K562 (cell line): ENCODE results near the gene RHBDD1. TPM values are rescaled to one million over a fixed set of nuclear protein-coding genes. Genes with fewer than 3 reads are reported as not detected.

Experiments
- FOXP1 ChIP-seq: sonication (generic); formaldehyde crosslinking; IDR thresholded peaks from 2 replicates; pipeline ENCODE4 v1.8.0; 2022; ENCODE audit warnings: mild to moderate bottlenecking, missing genetic modification reagents
- HDAC6 ChIP-seq: IDR thresholded peaks from 2 replicates; pipeline ENCODE4 v1.6.1; 2012; ENCODE audit warnings: low read depth, mild to moderate bottlenecking, control low read depth, inconsistent platforms, low read length, moderate library complexity
- JUNB ChIP-seq: fragments of 450-650 bp; formaldehyde crosslinking; conservative IDR thresholded peaks from 2 replicates; pipeline ENCODE4 v1.4.0; 2020; ENCODE audit warnings: mild to moderate bottlenecking
- RBM22 ChIP-seq: fragments of 200-400 bp; formaldehyde crosslinking; IDR thresholded peaks from 2 replicates; pipeline ENCODE4 v1.6.1; 2018; ENCODE audit warnings: low read length, low read depth; ENCODE audit not compliant: poor library complexity, severe bottlenecking
- RBM39 ChIP-seq: fragments of 200-400 bp; formaldehyde crosslinking; optimal IDR thresholded peaks from 2 replicates; pipeline ENCODE3; 2018; ENCODE audit warnings: low read depth, low read length
- SUPT5H ChIP-seq: fragments of 450-650 bp; IDR thresholded peaks from 2 replicates; pipeline ENCODE4 v1.6.1; 2016
- TBP ChIP-seq: optimal IDR thresholded peaks from 2 replicates; pipeline ENCODE3; 2011; ENCODE audit warnings: low read depth, low read length, improper control_type of control experiment
- TFAM ChIP-seq: fragments of 250-450 bp; sonication (Bioruptor Pico); conservative IDR thresholded peaks from 2 replicates; pipeline ENCODE4 v1.5.0; 2021; ENCODE audit warnings: mild to moderate bottlenecking, moderate library complexity
- ZNF239 ChIP-seq: fragments of 250-450 bp; sonication (Bioruptor Pico); IDR thresholded peaks from 2 replicates; pipeline ENCODE4 v1.4.0; 2020; ENCODE audit warnings: mild to moderate bottlenecking
- ZNF263 ChIP-seq: sonication (generic); formaldehyde crosslinking; IDR thresholded peaks from 2 replicates; pipeline ENCODE4 v1.8.0; 2022; ENCODE audit warnings: mild to moderate bottlenecking, missing genetic modification reagents, borderline replicate concordance
- ZNF282 ChIP-seq: sonication (generic); formaldehyde crosslinking; IDR thresholded peaks from 2 replicates; pipeline ENCODE4 v1.8.1; 2023; ENCODE audit warnings: missing genetic modification reagents
- ZNF316 ChIP-seq: fragments of 450-650 bp; IDR thresholded peaks from 2 replicates; pipeline ENCODE4 v1.6.1; 2016
- ZSCAN29 ChIP-seq: fragments of 450-650 bp; IDR thresholded peaks from 2 replicates; pipeline ENCODE4 v1.6.1; 2017
- polyA plus RNA-seq, 8 experiments: library from polyadenylated mRNA; depleted of rRNA in 4 of 8; stranded (reverse) in 5 of 8; unstranded in 3 of 8; fragments of >200 nt; fragmentation: Nextera tagmentation in 2 of 8; fragmentation: Illumina TruSeq in 1 of 8; extraction: Ambion mirVana in 2 of 8; extraction: Trizol in 1 of 8; gene quantifications; 2 replicates each; pipeline versions ENCODE4 v1.2.1 to v1.2.3, GENCODE V29; 2011 to 2014; ENCODE audit warnings: inconsistent platforms in 1 of 8, missing spikeins in 1 of 8
- total RNA-seq, 7 experiments: library from RNA; depleted of rRNA in 6 of 7; stranded (reverse); fragments of >200 nt in 6 of 7; fragmentation: Illumina TruSeq in 2 of 7; extraction: Trizol in 2 of 7; gene quantifications; 2 replicates each; pipeline versions ENCODE4 v1.2.1 to v1.2.3, GENCODE V29; 2011 to 2021; ENCODE audit warnings: low replicate concordance in 1 of 7
- TF ChIP-seq, protein P1 (sequence below): fragments of 250-450 bp; sonication (Bioruptor Pico); IDR thresholded peaks from 2 replicates; pipeline ENCODE4 v1.5.0; 2020; ENCODE audit warnings: mild to moderate bottlenecking
- TF ChIP-seq, protein P2 (sequence below): fragments of 250-450 bp; sonication (Bioruptor Pico); IDR thresholded peaks from 2 replicates; pipeline ENCODE4 v1.4.0; 2020
- TF ChIP-seq, protein P3 (sequence below): sonication (generic); IDR thresholded peaks from 2 replicates; pipeline ENCODE4 v1.6.1; 2016
- TF ChIP-seq, protein P4 (sequence below): fragments of 250-450 bp; sonication (Bioruptor Pico); IDR thresholded peaks from 2 replicates; pipeline ENCODE4 v1.5.0; 2020; ENCODE audit warnings: mild to moderate bottlenecking, borderline replicate concordance
- TF ChIP-seq, protein P5 (sequence below): fragments of 250-450 bp; sonication (Bioruptor Pico); IDR thresholded peaks from 2 replicates; pipeline ENCODE4 v1.5.0; 2021; ENCODE audit warnings: mild to moderate bottlenecking, borderline replicate concordance
- TF ChIP-seq, protein P6 (sequence below): fragments of 450-650 bp; IDR thresholded peaks from 2 replicates; pipeline ENCODE4 v1.6.1; 2016

RHBDD1 gene
- total and polyA plus RNA-seq, 9 of the 15 experiments (the other 6 are each of a cell fraction or from before 2014, with no cell fraction given) = 4.8 to 34.8 (median 15.6) TPM

DNA sequence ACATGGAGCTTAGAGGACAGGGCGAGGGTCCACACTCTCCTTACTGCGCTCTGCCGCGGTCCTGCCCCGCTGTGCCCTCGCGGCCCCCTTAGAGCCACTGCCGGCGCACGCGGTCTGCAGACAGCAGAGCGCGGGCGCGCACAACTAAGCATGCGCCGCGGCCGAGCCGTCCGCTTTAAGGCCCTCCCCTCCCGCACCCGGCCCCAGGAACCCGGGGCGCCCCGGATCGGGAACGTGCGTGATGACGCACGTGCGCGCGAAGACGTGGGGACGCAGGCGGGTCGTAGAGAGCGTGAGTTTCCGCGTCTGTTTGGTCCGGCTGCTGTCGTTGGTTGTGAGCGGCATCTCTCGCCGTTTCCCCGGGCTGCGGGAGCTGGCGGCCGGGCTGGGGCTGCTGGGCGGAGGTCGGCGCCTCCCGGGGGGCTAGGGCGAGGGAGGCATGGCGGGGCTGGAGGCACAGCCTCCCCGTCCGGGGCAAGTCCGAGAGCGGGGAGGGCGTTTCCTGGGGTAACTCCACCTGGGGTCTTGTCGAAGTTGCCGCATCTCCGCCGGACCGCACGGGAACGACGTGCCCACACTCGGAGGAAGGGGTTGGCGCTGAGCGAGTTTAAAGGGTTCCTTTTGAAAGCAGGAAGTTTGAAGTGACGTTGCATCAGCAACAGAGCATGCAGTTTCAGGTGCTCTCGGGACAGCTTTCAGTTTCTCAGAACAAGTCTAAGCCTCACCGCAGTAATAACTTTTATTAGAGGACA, at the start of gene RHBDD1 (continued):
- TF ChIP-seq HDAC6 = no peak
- TF ChIP-seq, protein P1, sequence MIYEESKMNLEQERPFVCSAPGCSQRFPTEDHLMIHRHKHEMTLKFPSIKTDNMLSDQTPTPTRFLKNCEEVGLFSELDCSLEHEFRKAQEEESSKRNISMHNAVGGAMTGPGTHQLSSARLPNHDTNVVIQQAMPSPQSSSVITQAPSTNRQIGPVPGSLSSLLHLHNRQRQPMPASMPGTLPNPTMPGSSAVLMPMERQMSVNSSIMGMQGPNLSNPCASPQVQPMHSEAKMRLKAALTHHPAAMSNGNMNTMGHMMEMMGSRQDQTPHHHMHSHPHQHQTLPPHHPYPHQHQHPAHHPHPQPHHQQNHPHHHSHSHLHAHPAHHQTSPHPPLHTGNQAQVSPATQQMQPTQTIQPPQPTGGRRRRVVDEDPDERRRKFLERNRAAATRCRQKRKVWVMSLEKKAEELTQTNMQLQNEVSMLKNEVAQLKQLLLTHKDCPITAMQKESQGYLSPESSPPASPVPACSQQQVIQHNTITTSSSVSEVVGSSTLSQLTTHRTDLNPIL = no peak
- TF ChIP-seq ZNF239 (CRISPR knock-in tag) = no peak
- no peak for TF ChIP-seq ZNF316
- TF ChIP-seq ZNF282 (CRISPR knock-in tag) = 0 out of 2 replicates have a peak, but pooled peaks have one; percentile 43
- peak; percentile 93 for TF ChIP-seq SUPT5H
- TF ChIP-seq ZSCAN29 = no peak
- TF ChIP-seq ZNF263 (CRISPR knock-in tag) = peak; percentile 49; the same call in 1 of the 2 replicates
- TF ChIP-seq TFAM (CRISPR knock-in tag) = no peak
- TF ChIP-seq, protein P2, sequence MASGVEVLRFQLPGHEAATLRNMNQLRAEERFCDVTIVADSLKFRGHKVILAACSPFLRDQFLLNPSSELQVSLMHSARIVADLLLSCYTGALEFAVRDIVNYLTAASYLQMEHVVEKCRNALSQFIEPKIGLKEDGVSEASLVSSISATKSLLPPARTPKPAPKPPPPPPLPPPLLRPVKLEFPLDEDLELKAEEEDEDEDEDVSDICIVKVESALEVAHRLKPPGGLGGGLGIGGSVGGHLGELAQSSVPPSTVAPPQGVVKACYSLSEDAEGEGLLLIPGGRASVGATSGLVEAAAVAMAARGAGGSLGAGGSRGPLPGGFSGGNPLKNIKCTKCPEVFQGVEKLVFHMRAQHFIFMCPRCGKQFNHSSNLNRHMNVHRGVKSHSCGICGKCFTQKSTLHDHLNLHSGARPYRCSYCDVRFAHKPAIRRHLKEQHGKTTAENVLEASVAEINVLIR (CRISPR knock-in tag) = peak; percentile 69
- TF ChIP-seq RBM22 = peak; percentile 70
- TF ChIP-seq, protein P3, sequence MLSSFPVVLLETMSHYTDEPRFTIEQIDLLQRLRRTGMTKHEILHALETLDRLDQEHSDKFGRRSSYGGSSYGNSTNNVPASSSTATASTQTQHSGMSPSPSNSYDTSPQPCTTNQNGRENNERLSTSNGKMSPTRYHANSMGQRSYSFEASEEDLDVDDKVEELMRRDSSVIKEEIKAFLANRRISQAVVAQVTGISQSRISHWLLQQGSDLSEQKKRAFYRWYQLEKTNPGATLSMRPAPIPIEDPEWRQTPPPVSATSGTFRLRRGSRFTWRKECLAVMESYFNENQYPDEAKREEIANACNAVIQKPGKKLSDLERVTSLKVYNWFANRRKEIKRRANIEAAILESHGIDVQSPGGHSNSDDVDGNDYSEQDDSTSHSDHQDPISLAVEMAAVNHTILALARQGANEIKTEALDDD = no peak
- no peak for TF ChIP-seq RBM39
- no peak for TF ChIP-seq JUNB
- peak; percentile 73 for TF ChIP-seq FOXP1 (CRISPR knock-in tag)
- TF ChIP-seq, protein P4, sequence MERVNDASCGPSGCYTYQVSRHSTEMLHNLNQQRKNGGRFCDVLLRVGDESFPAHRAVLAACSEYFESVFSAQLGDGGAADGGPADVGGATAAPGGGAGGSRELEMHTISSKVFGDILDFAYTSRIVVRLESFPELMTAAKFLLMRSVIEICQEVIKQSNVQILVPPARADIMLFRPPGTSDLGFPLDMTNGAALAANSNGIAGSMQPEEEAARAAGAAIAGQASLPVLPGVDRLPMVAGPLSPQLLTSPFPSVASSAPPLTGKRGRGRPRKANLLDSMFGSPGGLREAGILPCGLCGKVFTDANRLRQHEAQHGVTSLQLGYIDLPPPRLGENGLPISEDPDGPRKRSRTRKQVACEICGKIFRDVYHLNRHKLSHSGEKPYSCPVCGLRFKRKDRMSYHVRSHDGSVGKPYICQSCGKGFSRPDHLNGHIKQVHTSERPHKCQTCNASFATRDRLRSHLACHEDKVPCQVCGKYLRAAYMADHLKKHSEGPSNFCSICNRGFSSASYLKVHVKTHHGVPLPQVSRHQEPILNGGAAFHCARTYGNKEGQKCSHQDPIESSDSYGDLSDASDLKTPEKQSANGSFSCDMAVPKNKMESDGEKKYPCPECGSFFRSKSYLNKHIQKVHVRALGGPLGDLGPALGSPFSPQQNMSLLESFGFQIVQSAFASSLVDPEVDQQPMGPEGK (CRISPR knock-in tag) = no peak
- TF ChIP-seq, protein P5, sequence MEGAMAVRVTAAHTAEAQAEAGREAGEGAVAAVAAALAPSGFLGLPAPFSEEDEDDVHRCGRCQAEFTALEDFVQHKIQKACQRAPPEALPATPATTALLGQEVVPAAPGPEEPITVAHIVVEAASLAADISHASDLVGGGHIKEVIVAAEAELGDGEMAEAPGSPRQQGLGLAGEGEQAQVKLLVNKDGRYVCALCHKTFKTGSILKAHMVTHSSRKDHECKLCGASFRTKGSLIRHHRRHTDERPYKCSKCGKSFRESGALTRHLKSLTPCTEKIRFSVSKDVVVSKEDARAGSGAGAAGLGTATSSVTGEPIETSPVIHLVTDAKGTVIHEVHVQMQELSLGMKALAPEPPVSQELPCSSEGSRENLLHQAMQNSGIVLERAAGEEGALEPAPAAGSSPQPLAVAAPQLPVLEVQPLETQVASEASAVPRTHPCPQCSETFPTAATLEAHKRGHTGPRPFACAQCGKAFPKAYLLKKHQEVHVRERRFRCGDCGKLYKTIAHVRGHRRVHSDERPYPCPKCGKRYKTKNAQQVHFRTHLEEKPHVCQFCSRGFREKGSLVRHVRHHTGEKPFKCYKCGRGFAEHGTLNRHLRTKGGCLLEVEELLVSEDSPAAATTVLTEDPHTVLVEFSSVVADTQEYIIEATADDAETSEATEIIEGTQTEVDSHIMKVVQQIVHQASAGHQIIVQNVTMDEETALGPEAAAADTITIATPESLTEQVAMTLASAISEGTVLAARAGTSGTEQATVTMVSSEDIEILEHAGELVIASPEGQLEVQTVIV (CRISPR knock-in tag) = no peak
- TF ChIP-seq TBP = peak; percentile 81
- TF ChIP-seq, protein P6, sequence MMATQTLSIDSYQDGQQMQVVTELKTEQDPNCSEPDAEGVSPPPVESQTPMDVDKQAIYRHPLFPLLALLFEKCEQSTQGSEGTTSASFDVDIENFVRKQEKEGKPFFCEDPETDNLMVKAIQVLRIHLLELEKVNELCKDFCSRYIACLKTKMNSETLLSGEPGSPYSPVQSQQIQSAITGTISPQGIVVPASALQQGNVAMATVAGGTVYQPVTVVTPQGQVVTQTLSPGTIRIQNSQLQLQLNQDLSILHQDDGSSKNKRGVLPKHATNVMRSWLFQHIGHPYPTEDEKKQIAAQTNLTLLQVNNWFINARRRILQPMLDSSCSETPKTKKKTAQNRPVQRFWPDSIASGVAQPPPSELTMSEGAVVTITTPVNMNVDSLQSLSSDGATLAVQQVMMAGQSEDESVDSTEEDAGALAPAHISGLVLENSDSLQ = peak; percentile 66
